NCI-H526 treated with DMSO at 0.1 percent for 48 hours (cell line): ENCODE results near the gene KLF7.

Experiments used
- DNase-seq: peaks from one replicate; lab custom pipeline; 2025; lab: John Stamatoyannopoulos, UW

Gene KLF7

DNA sequence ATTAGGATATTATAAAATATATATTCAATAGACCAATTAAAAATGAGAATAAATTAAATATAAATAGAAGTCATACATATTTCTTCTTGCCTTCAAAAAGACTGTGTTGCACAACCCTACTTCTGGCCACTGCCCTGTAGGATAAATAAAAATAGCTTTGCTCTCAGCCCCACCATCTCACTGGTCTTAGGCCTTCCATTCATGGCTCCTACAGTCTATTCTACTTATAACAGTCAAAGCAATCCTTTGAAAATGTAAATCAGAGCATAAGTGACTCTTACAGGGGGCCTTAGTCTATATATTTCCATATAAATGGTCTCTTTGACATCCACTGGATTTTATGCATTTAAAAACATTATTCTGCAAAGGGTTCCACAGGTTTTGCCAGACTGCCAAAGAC lies 72.9 kb downstream of the KLF7 start:
- DNase-seq: no peak

- no peak for DNase-seq
Measured at GRCh38 chr2:207091928-207092327, 73.8 kb downstream of the KLF7 start.

DNA sequence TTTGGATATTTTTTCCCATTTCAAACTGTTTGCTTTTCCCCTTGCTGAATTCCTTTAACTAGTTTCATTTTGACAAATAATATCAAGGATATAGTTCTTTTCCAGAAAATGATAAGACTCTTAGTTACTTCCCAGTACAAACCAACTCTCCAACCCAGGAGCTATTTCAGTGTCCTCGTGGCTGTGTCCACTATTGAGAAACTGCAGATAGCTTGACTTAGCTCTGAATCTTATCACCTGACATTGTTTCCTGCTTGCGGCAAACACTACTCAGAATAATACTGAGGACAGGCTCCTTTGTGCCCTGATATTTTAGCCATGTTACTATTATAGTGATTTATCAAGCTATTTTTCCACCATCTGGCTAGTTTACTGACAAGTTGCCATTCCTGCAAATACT lies 74.6 kb downstream of the KLF7 start:
- DNase-seq: no peak

- no peak for DNase-seq
Measured at GRCh38 chr2:207090389-207090788, 75.4 kb downstream of the KLF7 start.

GRCh38 chr2:207088839-207089238 lies 76.9 kb downstream of the KLF7 start:
- DNase-seq: no peak

DNA sequence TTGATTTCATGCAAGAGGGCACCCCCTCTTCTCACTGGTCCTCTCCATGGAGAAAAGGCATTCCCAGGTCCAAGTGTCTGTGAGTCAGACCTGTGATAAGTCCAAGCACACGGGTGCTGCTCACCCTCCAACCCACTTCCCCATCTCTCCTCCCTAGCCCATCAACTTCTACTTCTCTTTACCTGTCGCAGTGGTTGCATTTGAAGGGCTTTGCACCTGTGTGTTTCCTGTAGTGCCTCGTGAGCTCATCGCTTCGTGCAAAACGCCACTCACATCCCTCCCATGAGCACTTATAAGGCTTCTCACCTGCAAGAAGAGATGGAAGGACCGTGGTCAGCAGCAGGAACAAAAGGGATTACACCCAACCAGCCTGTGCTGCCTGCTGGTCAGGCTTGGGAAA lies 77.5 kb downstream of the KLF7 start:
- DNase-seq: no peak

GRCh38 chr2:207087046-207087902 lies 78.5 kb downstream of the KLF7 start:
- no peak for DNase-seq

- no peak for DNase-seq
Measured at GRCh38 chr2:207086136-207086535, 79.6 kb downstream of the KLF7 start.

DNA sequence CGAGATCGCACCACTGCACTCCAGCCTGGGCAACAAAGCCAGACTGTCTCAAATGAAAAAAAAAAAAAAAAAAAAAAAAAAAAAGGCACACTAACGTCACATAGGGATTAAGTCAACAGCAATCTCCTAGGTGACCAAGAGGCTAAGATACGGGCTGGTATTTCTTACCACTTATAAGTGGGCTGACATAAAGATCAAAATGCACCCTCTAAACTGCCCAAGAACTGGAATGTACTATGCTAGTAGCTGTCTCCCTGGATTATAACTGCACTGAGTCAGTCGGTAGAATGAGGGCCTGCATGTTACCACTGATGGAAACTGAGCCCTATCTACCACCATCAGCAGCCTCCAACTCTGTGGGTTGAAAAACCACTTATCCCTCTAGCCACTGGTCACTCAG lies 80.6 kb downstream of the KLF7 start:
- DNase-seq: no peak

GRCh38 chr2:207083361-207084110 lies 82.2 kb downstream of the KLF7 start:
- DNase-seq: no peak

GRCh38 chr2:207082619-207083018 lies 83.1 kb downstream of the KLF7 start:
- DNase-seq: no peak

DNA sequence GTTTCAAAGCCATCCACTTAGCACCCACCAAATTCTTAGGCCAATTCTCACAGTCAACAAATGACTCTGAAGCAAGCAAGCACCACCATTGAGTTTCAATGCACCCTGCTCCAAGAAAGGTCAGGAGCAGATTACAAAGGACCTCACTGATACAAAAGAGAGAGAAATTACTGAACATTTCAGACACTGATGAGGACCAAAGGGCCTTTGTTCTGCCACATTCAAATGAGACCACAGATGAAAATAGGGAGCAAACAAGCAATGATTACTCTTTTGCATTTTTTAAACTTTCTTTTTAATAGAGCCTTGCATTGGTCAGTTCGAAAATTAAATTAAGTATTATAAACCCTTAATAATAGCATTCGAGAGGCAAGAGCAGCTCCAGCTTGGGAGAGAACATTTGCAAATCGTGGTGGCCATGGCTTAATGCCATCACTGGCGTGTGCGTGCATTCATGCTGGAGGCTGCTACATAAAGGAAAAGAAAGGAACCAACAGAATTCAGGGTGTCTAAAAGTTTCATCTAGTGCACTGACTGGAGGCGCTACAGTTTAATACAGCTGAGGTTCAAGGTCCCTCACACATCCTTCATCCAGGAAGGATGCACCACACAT lies 87.5 kb downstream of the KLF7 start:
- DNase-seq: peak; percentile 10

- DNase-seq: no peak
Measured at GRCh38 chr2:207077266-207077665, 88.5 kb downstream of the KLF7 start.

DNA sequence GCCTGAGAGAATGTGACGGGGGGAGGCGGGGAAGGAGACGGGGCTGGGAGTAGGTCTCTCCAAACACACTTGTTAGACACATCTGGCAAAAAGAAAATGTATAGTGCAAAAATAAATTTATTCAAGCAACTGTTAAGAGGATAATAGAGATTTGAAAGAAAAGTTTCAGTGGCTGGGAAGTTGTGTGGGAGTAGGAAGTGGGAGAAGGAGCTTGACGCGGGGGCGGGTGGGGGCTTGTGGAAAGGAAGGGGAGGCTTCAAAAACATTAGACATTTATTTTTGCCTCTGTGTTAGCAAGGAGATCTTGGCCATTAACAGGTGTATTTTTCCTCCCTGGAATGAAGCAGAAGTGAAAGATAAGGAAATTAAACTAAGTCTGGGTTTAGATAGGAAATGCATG lies 90.3 kb downstream of the KLF7 start:
- DNase-seq: no peak

- DNase-seq: no peak
Measured at GRCh38 chr2:207073801-207074678, 91.7 kb downstream of the KLF7 start.

- no peak for DNase-seq
Measured at GRCh38 chr2:207073412-207073800, 92.3 kb downstream of the KLF7 start.

DNA sequence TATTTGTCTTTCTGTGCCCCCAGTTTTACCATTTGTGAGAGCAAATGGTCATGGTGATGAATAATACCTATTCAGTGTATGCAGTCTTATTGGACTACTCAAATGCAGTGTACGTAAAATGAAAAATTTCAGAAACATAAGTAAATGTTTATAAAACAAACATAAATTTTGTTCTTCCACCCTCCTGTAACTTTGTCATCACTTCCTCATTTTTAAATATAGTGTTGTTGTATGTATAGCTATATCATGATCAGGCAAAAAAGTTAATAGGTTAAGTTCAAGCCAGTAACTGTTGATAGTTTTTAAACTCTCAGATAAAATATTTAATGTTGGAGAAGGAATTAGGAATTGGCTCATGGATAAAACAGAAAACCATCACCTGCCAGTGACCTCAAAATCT lies 93.2 kb downstream of the KLF7 start:
- no peak for DNase-seq

DNA sequence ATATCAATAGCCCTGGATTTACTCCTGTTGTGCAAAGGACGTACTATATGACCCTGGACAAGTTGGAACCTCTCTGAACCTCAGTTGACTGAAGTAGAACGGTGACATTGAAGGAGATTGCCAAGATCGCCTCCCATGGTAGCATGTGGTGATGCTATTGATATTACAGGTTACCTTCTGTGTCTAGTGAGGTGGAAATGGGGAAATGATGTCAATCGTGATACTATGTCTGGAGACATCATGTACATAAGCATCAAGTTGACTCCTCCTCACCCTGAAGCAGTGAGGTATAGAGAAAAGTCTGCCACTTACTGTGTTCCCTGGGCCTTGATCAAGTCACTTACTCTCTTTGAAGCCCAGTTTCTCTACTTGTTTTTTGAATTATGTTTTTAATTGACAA lies 93.9 kb downstream of the KLF7 start:
- no peak for DNase-seq

DNA sequence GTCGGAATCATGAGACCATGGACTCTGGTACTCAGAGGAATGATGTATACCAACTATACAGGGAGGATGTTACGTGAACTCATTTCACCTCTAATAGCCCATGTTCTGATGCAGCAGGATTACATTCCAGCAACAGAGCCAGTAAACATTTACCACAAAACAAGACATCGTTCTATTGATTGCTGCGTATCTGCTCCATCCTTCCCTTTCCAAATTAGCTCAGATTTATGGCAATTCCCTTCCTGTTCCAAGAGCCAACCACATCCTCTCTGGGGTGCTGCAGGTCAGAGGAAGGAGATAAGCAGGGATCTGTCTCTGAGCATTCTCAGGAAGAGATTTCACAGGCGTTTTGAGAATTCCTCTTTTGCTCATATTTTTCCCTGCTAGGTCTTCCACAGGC lies 98.3 kb downstream of the KLF7 start:
- no peak for DNase-seq

- no peak for DNase-seq
Measured at GRCh38 chr2:207066791-207067460, 98.8 kb downstream of the KLF7 start.

GRCh38 chr2:207066166-207066565 lies 99.6 kb downstream of the KLF7 start:
- no peak for DNase-seq
